IPS-NIHi7 (cell line): ENCODE results near the gene COPRS.
"Not testable (repeated sequence)": the region's sequence is repeated elsewhere in the genome, so short reads cannot be mapped to it uniquely, and the experiment has no call there.

Experiments used
- DNase-seq: peaks from one replicate; pipeline ENCODE4 v3.0.0; 2012; ENCODE audit warnings: mixed read lengths; ENCODE audit errors: extremely low spot score

Gene COPRS

GRCh38 chr17:31843070-31843745 lies 15.8 kb downstream of the COPRS start:
- DNase-seq: no peak

- DNase-seq: peak; percentile 94
These were observed 16.6 kb downstream of the COPRS start for GRCh38 chr17:31842195-31843069.

- no peak for DNase-seq
These were observed 17.2 kb downstream of the COPRS start for GRCh38 chr17:31841850-31842194.

GRCh38 chr17:31838636-31839225 lies 20.3 kb downstream of the COPRS start:
- no peak for DNase-seq

GRCh38 chr17:31835984-31836383 lies 23.1 kb downstream of the COPRS start:
- DNase-seq: no peak

GRCh38 chr17:31834448-31834847 lies 24.6 kb downstream of the COPRS start:
- no peak for DNase-seq

- DNase-seq: no peak
These were observed 26.3 kb downstream of the COPRS start for GRCh38 chr17:31832746-31833145.

GRCh38 chr17:31830971-31831858 lies 27.8 kb downstream of the COPRS start:
- DNase-seq: no peak

- no peak for DNase-seq
These were observed 29.4 kb downstream of the COPRS start for GRCh38 chr17:31829649-31830048.

- DNase-seq: not testable (repeated sequence)
These were observed 30.1 kb downstream of the COPRS start for GRCh38 chr17:31828955-31829354.

- DNase-seq: no peak
These were observed 32.9 kb downstream of the COPRS start for GRCh38 chr17:31825961-31826691.

- no peak for DNase-seq
These were observed 34.2 kb downstream of the COPRS start for GRCh38 chr17:31824766-31825360.

GRCh38 chr17:31823014-31823413 lies 36.0 kb downstream of the COPRS start:
- no peak for DNase-seq

- DNase-seq: no peak
These were observed 38.2 kb downstream of the COPRS start for GRCh38 chr17:31820691-31821435.

GRCh38 chr17:31819578-31819977 lies 39.5 kb downstream of the COPRS start:
- DNase-seq: no peak

GRCh38 chr17:31818863-31819262 lies 40.2 kb downstream of the COPRS start:
- DNase-seq: not testable (repeated sequence)

GRCh38 chr17:31815212-31815730 lies 43.8 kb downstream of the COPRS start:
- DNase-seq: no peak

- no peak for DNase-seq
These were observed 47.9 kb downstream of the COPRS start for GRCh38 chr17:31811101-31811500.

- not testable (repeated sequence) for DNase-seq
These were observed 49.2 kb downstream of the COPRS start for GRCh38 chr17:31809876-31810275.
